GM12892 (cell line): ENCODE results near the gene JCHAIN.
"Not testable (repeated sequence)": the region's sequence is repeated elsewhere in the genome, so short reads cannot be mapped to it uniquely, and the experiment has no call there.

Experiments
- DNase-seq: peaks from one replicate; pipeline ENCODE4 v3.0.0; 2011; ENCODE audit not compliant: insufficient read length
- FAIRE-seq: peaks from 2 replicates; lab custom pipeline; 2011; peaks lifted over from hg19 to GRCh38; lab: Jason Lieb, UNC
- POLR2A ChIP-seq: IDR thresholded peaks from 2 replicates; pipeline ENCODE4 v1.6.1; 2011; ENCODE audit warnings: low read depth, low read length, control low read depth
- POLR2AphosphoS5 ChIP-seq: IDR thresholded peaks from 2 replicates; pipeline ENCODE4 v1.6.1; 2011; ENCODE audit warnings: low read depth, low read length, control low read depth
- TAF1 ChIP-seq: IDR thresholded peaks from 2 replicates; pipeline ENCODE4 v1.6.1; 2011; ENCODE audit warnings: low read depth, mild to moderate bottlenecking, control low read depth, low read length, borderline replicate concordance

The JCHAIN gene

DNA sequence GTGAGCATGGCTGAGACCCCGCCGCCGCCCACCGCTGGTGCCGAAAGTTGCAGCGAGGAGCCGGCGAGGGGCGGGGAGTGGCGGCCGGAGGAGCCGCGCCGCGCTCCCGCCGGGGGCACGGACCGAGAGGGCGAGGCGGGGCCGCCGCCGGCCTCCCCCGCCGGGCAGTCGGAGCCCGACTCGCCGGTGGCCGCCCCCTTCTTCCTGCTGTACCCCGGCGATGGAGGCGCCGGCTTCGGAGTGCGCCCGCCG is 38.5 kb upstream of the JCHAIN start:
- DNase-seq (no peak), FAIRE-seq (no peak)
- TF ChIP-seq POLR2A: no peak
- TF ChIP-seq POLR2AphosphoS5: no peak
- no peak for TF ChIP-seq TAF1

DNA sequence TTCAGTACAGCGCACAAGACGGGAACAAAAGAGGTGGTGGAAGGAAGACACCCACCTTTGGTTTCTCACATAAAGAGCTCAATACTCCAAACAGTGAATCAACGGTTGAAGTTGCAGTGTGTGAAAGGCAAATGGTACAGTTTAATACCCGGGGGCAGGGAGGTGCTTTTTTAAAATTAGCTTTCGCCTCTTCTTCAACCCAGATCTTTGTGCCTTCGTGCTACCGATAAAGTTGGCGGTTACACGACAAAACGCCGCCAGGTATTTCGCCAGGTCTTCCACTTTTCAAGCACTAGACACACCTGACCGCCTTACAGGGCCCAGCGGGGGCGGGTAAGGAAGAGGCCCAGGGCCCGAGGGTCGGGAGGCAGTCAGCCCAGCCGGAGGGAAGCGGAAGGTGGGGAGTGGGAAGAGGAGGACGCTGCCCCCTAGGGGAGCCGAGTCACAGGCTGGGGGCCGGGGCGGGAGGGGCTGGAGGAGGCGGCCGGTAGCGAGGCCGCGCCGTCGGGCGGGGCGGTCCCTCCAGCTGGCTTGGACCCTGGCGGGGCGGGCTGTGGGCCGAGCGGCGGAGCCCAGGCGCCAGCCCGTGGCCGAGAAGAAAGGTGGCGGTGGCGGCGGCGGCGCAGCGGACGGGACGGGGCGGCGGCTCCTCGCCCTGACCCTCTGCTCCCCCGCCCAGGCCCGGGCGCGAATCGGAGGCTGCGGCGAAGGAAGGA is 38.1 kb upstream of the JCHAIN start:
- FAIRE-seq (peak; percentile 85), DNase-seq (peak; percentile 61)

DNA sequence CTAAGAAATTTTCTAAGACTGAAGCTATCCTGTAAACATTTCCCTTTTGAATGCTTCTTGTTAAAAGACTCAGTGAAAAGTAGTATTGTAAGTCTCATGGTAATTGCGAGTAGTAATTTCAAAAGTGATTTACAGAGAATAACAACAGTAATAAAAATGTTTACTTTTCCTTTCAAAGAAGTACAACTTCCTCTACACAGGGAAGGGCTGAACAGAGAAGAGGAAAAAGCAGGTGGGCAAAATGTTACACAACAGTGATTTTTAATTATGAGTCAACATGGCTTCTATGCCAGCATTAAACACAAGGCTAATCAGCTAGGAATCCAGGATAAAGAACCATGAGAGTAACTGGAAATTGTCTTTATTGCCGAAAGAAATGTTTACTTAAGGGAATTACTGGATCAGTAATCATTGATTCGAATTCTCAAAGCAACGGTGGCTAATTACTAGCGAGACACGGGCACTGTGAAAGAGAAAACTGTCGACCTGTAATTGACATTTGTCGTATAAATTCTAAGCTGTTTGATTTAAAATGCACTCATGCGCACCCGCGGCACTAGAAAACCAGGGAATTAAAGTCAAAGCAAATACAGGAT is 37.4 kb upstream of the JCHAIN start:
- FAIRE-seq (peak; percentile 44), DNase-seq (no peak)
- TF ChIP-seq POLR2AphosphoS5: no peak
- TF ChIP-seq POLR2A: no peak
- TF ChIP-seq TAF1: no peak

More for the DNA sequence above, 38.1 kb upstream of the JCHAIN start:
- TF ChIP-seq POLR2A (no peak), TAF1 (no peak), POLR2AphosphoS5 (no peak)

DNA sequence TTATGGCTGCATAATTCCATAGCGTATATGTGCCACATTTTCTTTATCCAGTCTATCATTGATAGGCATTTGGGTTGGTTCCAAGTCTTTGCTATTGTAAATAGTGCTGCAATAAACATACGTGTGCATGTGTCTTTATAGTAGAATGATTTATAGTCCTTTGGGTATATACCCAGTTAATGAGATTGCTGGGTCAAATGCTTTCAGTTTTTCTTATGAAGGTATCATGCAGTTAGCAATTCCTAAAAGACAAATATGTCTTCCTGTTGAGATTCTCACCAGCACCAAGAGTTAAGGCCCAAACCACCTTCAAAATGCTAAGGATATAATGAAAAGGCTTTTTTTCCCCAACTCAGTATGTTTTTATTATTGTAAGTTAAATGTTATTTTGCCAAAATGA is 36.3 kb upstream of the JCHAIN start:
- not testable (repeated sequence) for FAIRE-seq, DNase-seq

DNA sequence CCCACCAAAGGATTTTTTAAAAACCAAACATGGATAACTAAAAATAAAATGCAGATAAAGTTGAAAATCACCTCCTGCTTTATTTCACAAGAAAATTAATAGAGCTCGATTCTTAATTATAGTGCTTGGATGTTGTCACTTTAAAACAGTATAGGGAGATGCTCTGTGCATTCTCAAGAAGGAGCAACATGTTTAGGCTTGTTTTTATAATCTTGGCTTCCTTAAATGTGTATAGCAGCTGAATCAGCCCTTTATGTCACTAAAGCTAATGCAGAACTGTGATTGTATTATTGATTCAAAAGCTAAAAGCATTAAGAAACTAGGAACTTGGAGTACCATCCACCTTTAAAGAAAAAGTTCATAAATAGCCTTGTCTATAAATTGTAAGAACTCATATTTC is 35.0 kb upstream of the JCHAIN start:
- FAIRE-seq (no peak), DNase-seq (no peak)
- no peak for TF ChIP-seq TAF1
- TF ChIP-seq POLR2AphosphoS5: no peak
- no peak for TF ChIP-seq POLR2A

DNA sequence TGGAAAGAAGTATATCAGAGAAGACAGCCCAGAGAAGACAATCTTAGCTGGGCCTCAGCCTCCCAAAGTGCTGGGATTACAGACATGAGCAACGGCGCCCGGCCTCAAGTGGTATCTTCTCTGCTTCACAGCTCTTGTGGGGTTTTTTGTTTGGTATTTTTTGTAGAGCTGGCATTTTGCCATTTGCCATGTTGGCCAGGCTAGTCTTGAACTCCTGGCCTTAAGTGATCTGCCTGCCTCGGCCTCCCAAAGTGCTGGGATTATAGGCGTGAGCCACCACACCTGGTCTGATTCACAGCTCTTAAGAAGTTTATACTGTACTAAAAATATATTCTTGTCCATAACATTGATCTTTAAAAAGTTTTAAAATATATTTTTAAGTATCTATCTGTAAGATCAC is 34.4 kb upstream of the JCHAIN start:
- no peak for FAIRE-seq
- TF ChIP-seq POLR2A: no peak
- DNase-seq: no peak

DNA sequence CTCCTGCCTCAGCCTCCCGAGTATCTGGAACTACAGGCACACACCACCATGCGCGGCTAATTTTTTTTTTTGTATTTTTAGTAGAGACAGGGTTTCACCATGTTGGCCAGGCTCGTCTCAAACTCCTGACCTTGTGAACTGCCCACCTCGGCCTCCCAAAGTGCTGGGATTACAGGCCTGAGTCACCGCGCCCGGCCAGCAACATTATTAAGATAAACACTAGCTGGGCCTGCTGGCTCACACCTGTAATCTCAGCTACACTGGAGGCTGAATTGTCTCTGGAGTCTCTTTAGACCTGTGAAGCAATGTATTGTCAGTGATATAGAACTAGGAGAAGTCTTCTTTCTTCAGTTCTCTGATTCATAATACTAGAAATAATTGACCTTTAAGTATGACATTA is 32.1 kb upstream of the JCHAIN start:
- DNase-seq, FAIRE-seq: not testable (repeated sequence)

DNA sequence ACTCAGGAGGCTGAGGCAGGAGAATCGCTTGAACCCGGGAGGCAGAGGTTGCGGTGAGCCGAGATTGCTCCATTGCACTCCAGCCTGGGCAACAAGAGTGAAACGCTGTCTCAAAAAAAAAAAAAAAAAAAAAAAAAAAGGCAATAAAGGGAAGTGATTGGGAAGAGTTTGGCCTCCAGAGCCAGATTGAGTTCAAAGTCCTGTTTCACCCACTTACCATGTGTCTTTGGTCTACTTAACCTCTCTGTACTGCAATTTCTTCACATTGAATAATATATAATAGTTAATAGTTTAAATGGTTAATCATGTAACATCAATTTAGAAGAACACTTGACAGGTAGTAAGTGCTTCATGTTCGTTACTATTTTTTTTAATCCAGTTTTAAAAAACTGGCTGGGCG is 28.3 kb upstream of the JCHAIN start:
- not testable (repeated sequence) for FAIRE-seq, DNase-seq

DNA sequence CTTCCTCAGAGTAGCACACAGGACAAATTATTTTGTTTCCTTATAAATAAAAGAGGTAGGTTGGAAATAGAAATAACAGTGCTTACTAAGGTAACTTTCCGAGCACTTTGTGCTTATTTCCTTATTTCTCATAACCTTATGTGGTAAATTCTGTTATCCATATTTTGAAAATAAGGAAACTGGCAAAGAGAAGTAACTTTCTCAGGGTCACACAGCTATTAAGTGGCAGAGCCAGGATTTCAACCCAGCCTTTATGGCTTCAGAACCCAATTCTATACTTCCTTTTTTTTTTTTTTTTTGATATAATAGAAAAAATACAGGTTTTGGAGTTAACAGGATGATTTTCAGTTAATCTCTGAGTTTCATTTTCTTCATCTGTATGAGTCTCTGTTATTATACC is 25.4 kb upstream of the JCHAIN start:
- no peak for DNase-seq
- no peak for FAIRE-seq

DNA sequence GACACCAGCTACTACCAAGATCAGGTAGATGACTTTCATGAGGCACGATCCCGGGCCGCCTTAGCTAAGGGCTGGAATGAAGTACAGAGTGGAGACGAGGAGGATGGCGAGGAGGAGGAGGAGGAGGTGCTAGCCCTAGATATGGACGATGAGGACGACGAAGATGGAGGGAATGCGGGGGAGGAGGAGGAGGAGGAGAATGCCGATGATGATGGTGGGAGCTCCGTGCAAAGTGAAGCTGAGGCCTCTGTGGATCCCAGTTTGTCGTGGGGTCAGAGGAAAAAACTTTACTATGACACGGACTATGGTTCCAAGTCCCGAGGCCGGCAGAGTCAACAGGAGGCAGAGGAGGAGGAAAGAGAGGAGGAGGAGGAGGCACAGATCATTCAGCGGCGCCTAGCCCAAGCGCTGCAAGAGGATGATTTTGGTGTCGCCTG is 22.5 kb upstream of the JCHAIN start:
- FAIRE-seq (peak; percentile 73), DNase-seq (no peak)
- TF ChIP-seq POLR2AphosphoS5 (no peak), TAF1 (no peak), POLR2A (no peak)

More for the DNA sequence above, 25.4 kb upstream of the JCHAIN start:
- TF ChIP-seq POLR2A: no peak
- no peak for TF ChIP-seq POLR2AphosphoS5
- TF ChIP-seq TAF1: no peak

DNA sequence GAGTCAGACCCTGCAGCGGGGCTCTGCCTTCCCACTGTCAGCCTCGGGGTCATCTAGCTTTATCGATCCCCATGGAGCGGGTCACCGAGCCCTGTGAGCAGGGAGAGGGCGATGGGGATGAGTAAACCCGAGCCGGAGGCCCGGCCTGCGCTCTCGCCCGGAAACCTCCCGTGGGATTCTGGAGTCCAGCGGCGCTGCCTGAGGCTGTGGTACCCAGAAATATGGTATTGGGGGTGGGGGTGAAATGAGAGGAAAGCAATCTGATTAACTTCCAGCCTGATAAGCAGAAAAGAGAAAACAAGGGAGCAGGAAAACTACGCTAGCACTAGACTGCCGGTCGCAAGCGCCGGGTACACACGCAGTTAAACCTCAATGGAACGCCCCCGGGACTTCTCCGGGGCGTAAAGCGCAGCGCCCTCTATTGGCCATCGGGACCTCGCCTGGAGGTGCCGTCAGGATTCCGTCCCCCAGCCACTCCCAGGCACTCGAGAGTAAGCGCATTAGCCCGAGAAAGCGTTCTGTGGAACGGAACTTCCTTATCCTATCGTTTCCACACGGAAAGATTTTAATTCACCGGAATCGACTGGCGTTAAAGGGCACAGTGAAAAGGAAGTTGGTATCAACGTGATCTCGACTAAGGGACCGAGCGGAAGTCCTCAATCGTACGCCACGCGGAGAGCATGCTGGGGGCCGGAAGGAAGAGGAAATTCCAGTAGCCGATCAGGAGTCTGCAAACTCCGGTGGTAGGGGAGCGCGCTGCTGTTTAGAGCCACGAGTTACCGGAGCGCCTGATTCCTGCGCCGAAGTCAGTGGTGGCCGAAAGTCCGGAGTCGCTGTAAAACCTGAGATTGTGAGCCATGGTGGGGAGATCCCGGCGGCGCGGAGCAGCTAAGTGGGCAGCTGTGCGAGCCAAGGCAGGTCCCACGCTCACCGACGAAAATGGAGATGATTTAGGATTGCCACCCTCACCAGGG is 21.8 kb upstream of the JCHAIN start, which contains the start of gene UTP3:
Gene UTP3, plus strand, starts transcription at position 712 of the 974 bp plus-strand sequence. Its CDS starts 146 bp downstream, at position 858.
- peak; percentile 96 for FAIRE-seq
- peak; percentile 92 for TF ChIP-seq POLR2AphosphoS5
- TF ChIP-seq TAF1: peak; percentile 74
- TF ChIP-seq POLR2A: peak; percentile 89
- peak; percentile 71 for DNase-seq

DNA sequence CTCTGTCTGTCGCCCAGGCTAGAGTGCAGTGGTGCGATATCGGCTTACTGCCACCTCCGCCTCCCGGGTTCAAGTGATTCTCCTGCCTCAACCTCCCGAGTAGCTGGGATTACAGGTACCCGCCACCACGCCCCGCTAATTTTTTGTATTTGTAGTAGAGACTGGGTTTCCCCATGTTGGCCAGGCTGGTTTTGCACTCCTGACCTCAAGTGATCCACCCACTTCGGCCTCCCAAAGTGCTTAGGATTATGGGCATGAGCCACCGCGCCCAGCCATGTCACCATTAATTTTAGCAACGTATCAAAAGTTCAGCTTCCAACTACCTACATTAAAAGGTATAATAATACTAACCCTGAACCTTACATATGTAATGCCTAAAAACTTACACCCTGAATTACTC is 21.1 kb upstream of the JCHAIN start:
- FAIRE-seq (no peak), DNase-seq (no peak)
- TF ChIP-seq POLR2AphosphoS5: no peak

DNA sequence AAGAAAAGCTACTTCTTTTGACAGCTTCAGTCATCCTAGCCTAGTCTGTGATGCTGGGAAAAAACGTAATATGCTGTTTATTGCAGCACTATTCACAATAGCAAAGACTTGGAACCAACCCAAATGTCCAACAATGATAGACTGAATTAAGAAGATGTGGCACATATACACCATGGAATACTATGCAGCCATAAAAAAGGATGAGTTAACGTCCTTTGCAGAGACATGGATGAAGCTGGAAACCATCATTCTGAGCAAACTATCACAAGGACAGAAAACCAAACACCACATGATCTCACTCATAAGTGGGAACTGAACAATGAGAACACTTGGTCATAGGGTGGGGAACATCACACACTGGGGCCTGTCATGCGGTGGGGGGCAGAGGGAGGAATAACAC is 15.8 kb upstream of the JCHAIN start:
- FAIRE-seq, DNase-seq: not testable (repeated sequence)
